ENCODE results near the gene TARM1. TPM values are rescaled to one million over a fixed set of nuclear protein-coding genes. Genes with fewer than 3 reads are reported as not detected.

Gene TARM1
- total and polyA plus RNA-seq, 2 of the 4 experiments (the other 2 are of a cell fraction): not detected

DNA sequence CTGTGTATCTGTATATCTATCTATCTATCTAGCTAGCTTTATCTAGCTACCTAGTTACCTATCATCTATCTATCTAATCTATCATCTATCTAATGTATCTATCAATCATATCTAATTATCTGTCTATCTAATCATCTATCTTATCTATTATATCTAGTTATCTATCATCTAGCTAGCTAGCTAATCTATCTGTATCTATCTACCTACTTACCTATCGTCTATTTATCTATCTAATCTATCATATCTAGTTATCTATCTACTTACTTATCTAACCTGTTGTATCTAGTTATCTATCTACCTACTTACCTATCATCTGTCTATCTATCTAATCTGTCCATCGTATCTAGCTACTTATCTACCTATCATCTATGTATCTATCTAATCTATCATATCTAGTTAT is 35.4 kb downstream of the TARM1 start:
- Histone ChIP-seq H2BK15ac (ENCODE audit: low read depth, low read length) (no peak overlapping the region), H4K8ac (ENCODE audit: low read depth in 2 of 2, low read length in 2 of 2) (no peak overlapping the region), H2BK5ac (ENCODE audit: low read depth, low read length, poor library complexity, severe bottlenecking) (no peak overlapping the region), H2AK9ac (replicated peaks; ENCODE audit: low read depth, low read length, poor library complexity) (no peak overlapping the region), H3K4me1 (ENCODE audit: control insufficient read depth, insufficient read depth, low read length) (no peaks in the 10 kb centered on the region), H2BK20ac (ENCODE audit: low read depth, low read length) (no peak overlapping the region), H4K5ac (ENCODE audit: low read depth, low read length) (no peak overlapping the region), H3K14ac (replicated peaks; ENCODE audit: low read depth, low read length) (no peak overlapping the region), H3K18ac (ENCODE audit: low read depth, low read length) (no peak overlapping the region), H3K36me3 (ENCODE audit: control insufficient read depth, insufficient read depth, low read length) (no peaks in the 10 kb centered on the region), H4K20me1 (ENCODE audit: insufficient read depth, low read length) (no peaks in the 10 kb centered on the region), H4K91ac (ENCODE audit: insufficient read depth, low read depth, low read length) (no peak overlapping the region), H3K9ac (ENCODE audit: low read depth, low read length) (no peak overlapping the region), H3K23ac (ENCODE audit: low read depth, low read length) (no peak overlapping the region), H3K9me1 (ENCODE audit: insufficient read depth, low read length) (no peaks in the 10 kb centered on the region), H3K4ac (ENCODE audit: low read depth, low read length) (no peak overlapping the region), H2AK5ac (ENCODE audit: low read depth, low read length) (no peak overlapping the region), H3K56ac (ENCODE audit: extremely low read depth, insufficient read depth, low read length) (no peak overlapping the region), H3K27ac (ENCODE audit: insufficient read depth, low read length) (no peak overlapping the region), H3K4me2 (ENCODE audit: low read depth, low read length) (no peak overlapping the region), H3K27me3 (ENCODE audit: control insufficient read depth, insufficient read depth, low read length) (no peaks in the 10 kb centered on the region), H3K4me3 (ENCODE audit: insufficient read depth, low read depth, low read length) (no peak overlapping the region), H3K79me1 (ENCODE audit: low read depth in 1 of 2, low read length in 2 of 2) (no peaks in the 10 kb centered on the region), H3K9me3 (ENCODE audit: control insufficient read depth, insufficient read depth, low read length) (no peaks in the 10 kb centered on the region; the same call in 1 of the 2 replicates), H2AFZ (replicated peaks; ENCODE audit: low read length, poor library complexity) (no peak overlapping the region), H2BK120ac (ENCODE audit: low read depth, low read length) (no peak overlapping the region)
- intact Hi-C loops (cut with micrococcal nuclease): no loop called here
- ATAC-seq (ENCODE audit: low read depth) (no peak), DNase-seq (no peak)
- ChIA-PET POLR2A (ENCODE audit: unreplicated experiment) (no interaction called here), CTCF (no interaction called here)
- in situ Hi-C loops (cut with MboI; ENCODE audit: low sequenced_read_pairs): no loop called here
- TF ChIP-seq POLR2A (IDR thresholded peaks at IDR 0.05; ENCODE audit: low read depth, low read length) (no peak), RCOR1 (IDR thresholded peaks at IDR 0.05; ENCODE audit: insufficient replicate concordance, low read length) (no peak), SMC3 (IDR thresholded peaks at IDR 0.05; ENCODE audit: low read depth, low read length) (no peak), BHLHE40 (IDR thresholded peaks at IDR 0.05; ENCODE audit: low read depth, low read length) (no peak), MAFK (IDR thresholded peaks at IDR 0.05; ENCODE audit: low read depth, low read length) (no peak), FOS (IDR thresholded peaks at IDR 0.05; ENCODE audit: low read depth, low read length) (no peak), RAD21 (IDR thresholded peaks at IDR 0.05; ENCODE audit: low read length) (no peak), NFE2L2 (IDR thresholded peaks at IDR 0.05; ENCODE audit: low read depth, low read length) (no peak), CHD1 (IDR thresholded peaks at IDR 0.05; ENCODE audit: low read depth, low read length) (no peak), RFX5 (IDR thresholded peaks at IDR 0.05; ENCODE audit: low read depth, low read length) (no peak)
- TF ChIP-seq, protein P1, sequence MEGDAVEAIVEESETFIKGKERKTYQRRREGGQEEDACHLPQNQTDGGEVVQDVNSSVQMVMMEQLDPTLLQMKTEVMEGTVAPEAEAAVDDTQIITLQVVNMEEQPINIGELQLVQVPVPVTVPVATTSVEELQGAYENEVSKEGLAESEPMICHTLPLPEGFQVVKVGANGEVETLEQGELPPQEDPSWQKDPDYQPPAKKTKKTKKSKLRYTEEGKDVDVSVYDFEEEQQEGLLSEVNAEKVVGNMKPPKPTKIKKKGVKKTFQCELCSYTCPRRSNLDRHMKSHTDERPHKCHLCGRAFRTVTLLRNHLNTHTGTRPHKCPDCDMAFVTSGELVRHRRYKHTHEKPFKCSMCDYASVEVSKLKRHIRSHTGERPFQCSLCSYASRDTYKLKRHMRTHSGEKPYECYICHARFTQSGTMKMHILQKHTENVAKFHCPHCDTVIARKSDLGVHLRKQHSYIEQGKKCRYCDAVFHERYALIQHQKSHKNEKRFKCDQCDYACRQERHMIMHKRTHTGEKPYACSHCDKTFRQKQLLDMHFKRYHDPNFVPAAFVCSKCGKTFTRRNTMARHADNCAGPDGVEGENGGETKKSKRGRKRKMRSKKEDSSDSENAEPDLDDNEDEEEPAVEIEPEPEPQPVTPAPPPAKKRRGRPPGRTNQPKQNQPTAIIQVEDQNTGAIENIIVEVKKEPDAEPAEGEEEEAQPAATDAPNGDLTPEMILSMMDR (conservative IDR thresholded peaks at IDR 0.05; ENCODE audit: low read depth, low read length): no peak
- TF ChIP-seq, protein P2, sequence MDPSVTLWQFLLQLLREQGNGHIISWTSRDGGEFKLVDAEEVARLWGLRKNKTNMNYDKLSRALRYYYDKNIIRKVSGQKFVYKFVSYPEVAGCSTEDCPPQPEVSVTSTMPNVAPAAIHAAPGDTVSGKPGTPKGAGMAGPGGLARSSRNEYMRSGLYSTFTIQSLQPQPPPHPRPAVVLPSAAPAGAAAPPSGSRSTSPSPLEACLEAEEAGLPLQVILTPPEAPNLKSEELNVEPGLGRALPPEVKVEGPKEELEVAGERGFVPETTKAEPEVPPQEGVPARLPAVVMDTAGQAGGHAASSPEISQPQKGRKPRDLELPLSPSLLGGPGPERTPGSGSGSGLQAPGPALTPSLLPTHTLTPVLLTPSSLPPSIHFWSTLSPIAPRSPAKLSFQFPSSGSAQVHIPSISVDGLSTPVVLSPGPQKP (IDR thresholded peaks at IDR 0.05; ENCODE audit: borderline replicate concordance, low read depth, low read length): no peak
- no CpG with 5 or more reads among the region's 2 CpGs for WGBS, 2 experiments (ENCODE audit: extremely low coverage in 2 of 2, insufficient read length in 1 of 2)
- dilution Hi-C loops (cut with HindIII; ENCODE audit: low sequenced_read_pairs, unreplicated experiment): no loop called here
- no TSS peak for BruUV-seq (replicated peaks)

All from IMR-90 (cell line).